ENCODE measurements around the gene GPR26. TPM values are rescaled to one million over a fixed set of nuclear protein-coding genes. Genes with fewer than 3 reads are reported as not detected.

Gene GPR26
- total RNA-seq, 2 experiments from 2014 or later = not detected

Other genes with a start within 250 kb of the GPR26 start
- not detected for gene CPXM2, start 225.5 kb downstream of the GPR26 start, total RNA-seq

Measured in activated CD8-positive, alpha-beta T cell treated with anti-CD3 and anti-CD28 coated beads, Interleukin-2, amount 10 ng/mL, durations not matched to agents 7 days and 5 days (primary cell).